Endothelial cell (in vitro differentiated cells): ENCODE data around the gene FRMD4A. TPM values are rescaled to one million over a fixed set of nuclear protein-coding genes. Genes with fewer than 3 reads are reported as not detected.
"Not testable (repeated sequence)": the region's sequence is repeated elsewhere in the genome, so short reads cannot be mapped to it uniquely, and the experiment has no call there.

Experiments
- DNase-seq: peaks from one replicate; pipeline ENCODE4 v3.0.0; 2021; ENCODE audit warnings: low spot score
- H3K27ac Mint-ChIP-seq: one replicate; pipeline ENCODE4 v1.8.0; 2021; ENCODE audit warnings: mixed read lengths, inconsistent platforms; ENCODE audit not compliant: unreplicated experiment
- H3K27me3 Mint-ChIP-seq: one replicate; pipeline ENCODE4 v1.8.0; 2021; ENCODE audit warnings: mild to moderate bottlenecking, moderate library complexity, mixed read lengths, inconsistent platforms; ENCODE audit not compliant: unreplicated experiment
- H3K36me3 Mint-ChIP-seq: one replicate; pipeline ENCODE4 v1.8.0; 2021; ENCODE audit warnings: mild to moderate bottlenecking, low read depth, mixed read lengths, inconsistent platforms; ENCODE audit not compliant: unreplicated experiment
- H3K4me1 Mint-ChIP-seq: one replicate; pipeline ENCODE4 v1.8.0; 2021; ENCODE audit warnings: mild to moderate bottlenecking, mixed read lengths, inconsistent platforms; ENCODE audit not compliant: unreplicated experiment
- H3K4me3 Mint-ChIP-seq: one replicate; pipeline ENCODE4 v1.8.0; 2021; ENCODE audit warnings: mild to moderate bottlenecking, mixed read lengths, inconsistent platforms; ENCODE audit not compliant: unreplicated experiment
- H3K9me3 Mint-ChIP-seq: one replicate; pipeline ENCODE4 v1.8.0; 2021; ENCODE audit warnings: mixed read lengths, inconsistent platforms; ENCODE audit not compliant: unreplicated experiment
- CTCF ChIP-seq: fragments of 200-600 bp; sonication (generic); IDR thresholded peaks from one replicate; pipeline ENCODE4 v1.5.0; 2021; ENCODE audit warnings: antibody characterized with exemption; ENCODE audit not compliant: unreplicated experiment
- total RNA-seq: library from RNA; stranded (reverse); fragmentation: NEBNext Ultra II Directional; extraction: Animal tissue kit (Norgen Biotek cat#: 25700); gene quantifications from one replicate; pipeline ENCODE4 v1.2.1, GENCODE V29; 2021; ENCODE audit not compliant: unreplicated experiment

FRMD4A gene
- total RNA-seq, 1 donor from 2014 or later: 68.9 TPM

DNA sequence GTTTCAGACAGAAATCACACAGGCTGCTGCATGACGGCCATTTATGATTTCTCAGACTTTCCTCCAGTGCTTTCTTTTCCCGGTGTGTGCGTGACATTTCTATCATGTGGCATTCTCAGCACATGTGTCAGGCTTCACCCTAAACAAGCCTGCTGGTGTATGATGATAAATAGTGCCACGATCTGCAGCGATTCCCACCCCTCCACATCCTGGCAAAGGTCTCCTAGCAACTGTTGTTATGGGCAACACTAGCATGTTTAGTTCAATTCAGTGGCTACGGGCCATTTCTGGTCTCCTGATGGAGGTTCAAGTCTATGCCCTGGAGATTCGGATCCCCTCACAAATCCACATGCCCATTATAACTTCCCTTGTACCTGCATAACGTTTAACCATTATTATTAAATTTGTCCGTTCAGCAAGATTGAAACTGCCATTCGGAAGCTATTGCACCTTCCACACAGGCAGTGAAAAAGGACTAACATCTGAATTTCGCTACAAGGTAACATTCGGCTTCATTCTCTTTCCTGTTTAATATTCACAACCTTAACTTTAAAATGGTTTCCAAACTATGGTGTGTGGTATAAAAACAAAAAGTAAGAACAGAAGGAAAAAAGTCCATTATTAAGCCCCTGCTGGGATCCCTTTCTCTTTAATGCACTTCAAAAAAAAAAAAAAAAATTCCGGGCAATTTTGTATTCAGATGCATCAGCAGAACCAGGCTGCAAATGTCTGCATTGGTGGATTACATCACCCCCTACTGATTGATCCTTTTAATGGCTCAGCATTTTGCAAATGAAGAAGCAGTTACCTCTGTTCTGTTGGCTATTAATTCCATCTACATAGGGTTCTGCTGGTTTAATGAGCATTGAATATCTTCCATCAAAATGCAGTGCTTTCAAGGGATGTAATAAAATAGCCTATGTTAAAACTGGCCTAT is 90.2 kb downstream of the FRMD4A start:
- DNase-seq: peak; percentile 36
- peak overlapping the region; percentile 15 for H3K27ac Mint-ChIP-seq

GRCh38 chr10:14238659-14239058 is 92.1 kb downstream of the FRMD4A start:
- H3K27ac Mint-ChIP-seq, H3K36me3 Mint-ChIP-seq, H3K27me3 Mint-ChIP-seq, DNase-seq, H3K4me1 Mint-ChIP-seq, H3K9me3 Mint-ChIP-seq, H3K4me3 Mint-ChIP-seq: not testable (repeated sequence)

More for the DNA sequence above, 90.2 kb downstream of the FRMD4A start:
- Mint-ChIP-seq H3K4me3 (no peak overlapping the region), H3K9me3 (no peaks in the 10 kb centered on the region), H3K36me3 (no peaks in the 10 kb centered on the region), H3K4me1 (no peaks in the 10 kb centered on the region), H3K27me3 (peaks cover 4% of the 10 kb centered on the region)
- TF ChIP-seq CTCF: no peak

GRCh38 chr10:14236341-14236740 is 94.4 kb downstream of the FRMD4A start:
- Mint-ChIP-seq H3K4me3 (no peak overlapping the region), H3K27me3 (peaks cover 4% of the 10 kb centered on the region), H3K4me1 (no peaks in the 10 kb centered on the region), H3K9me3 (no peaks in the 10 kb centered on the region), H3K36me3 (no peaks in the 10 kb centered on the region), H3K27ac (no peak overlapping the region)
- no peak for DNase-seq
- no peak for TF ChIP-seq CTCF

DNA sequence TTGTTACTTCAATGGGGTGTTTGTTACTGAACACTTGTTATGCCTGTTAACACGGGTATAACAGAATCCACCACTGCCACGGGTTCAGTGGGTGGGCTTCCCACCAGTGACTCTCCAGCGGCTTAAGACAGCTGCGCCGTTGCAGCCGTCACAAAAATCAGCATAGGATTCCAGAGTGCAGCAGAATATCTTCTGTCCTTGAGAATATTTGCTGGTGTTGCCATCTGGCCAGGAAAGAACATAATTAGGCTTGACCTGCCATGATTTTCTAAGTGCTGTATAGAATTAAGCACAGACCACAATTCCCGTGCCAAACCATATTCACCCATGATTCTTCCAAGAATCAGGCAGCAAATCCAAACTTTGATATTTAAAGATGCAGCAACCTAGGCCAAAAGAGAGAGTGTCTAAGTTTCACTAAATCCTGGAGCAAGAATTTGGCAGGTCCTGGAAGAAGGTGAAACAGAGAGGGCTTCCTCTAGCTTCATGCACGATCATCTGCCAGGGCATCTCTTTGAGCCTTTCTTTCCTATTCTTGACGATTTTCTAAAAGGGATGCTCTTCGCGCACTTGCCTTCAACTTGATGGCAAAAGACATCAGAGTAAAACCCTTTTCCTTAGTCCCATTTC is 95.0 kb downstream of the FRMD4A start:
- no peak for TF ChIP-seq CTCF
- Mint-ChIP-seq H3K9me3 (no peaks in the 10 kb centered on the region), H3K4me1 (no peaks in the 10 kb centered on the region), H3K4me3 (no peak overlapping the region), H3K27ac (no peak overlapping the region), H3K27me3 (peaks cover 4% of the 10 kb centered on the region), H3K36me3 (no peaks in the 10 kb centered on the region)
- no peak for DNase-seq

DNA sequence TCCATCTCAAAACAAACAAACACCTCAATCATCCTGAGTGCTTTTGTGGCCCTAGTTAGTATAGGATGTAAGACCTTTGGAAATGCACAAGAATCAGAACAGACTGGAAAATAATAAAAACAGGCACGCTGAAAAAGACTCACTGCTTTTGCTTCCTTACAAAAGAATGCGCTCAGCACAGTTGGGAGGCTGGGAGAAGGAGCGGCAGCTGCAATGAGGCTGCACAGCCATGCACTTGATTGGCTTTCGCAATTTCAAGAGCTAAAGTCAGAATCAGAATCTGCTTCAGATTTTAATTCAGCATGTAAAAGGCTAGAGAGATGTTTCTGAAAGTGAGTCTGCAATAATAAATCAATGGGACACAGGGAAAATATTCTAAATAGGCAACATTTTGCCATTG is 97.2 kb downstream of the FRMD4A start:
- no peaks in the 10 kb centered on the region for H3K9me3 Mint-ChIP-seq
- TF ChIP-seq CTCF: no peak
- no peaks in the 10 kb centered on the region for H3K4me1 Mint-ChIP-seq
- no peak overlapping the region for H3K4me3 Mint-ChIP-seq
- H3K27ac Mint-ChIP-seq: no peak overlapping the region
- no peak for DNase-seq
- H3K36me3 Mint-ChIP-seq: no peaks in the 10 kb centered on the region
- H3K27me3 Mint-ChIP-seq: peaks cover 4% of the 10 kb centered on the region

GRCh38 chr10:14228798-14229197 is 101.9 kb downstream of the FRMD4A start:
- H3K9me3 Mint-ChIP-seq, H3K27me3 Mint-ChIP-seq, H3K4me3 Mint-ChIP-seq, H3K36me3 Mint-ChIP-seq, DNase-seq, H3K4me1 Mint-ChIP-seq, H3K27ac Mint-ChIP-seq: not testable (repeated sequence)
